ENCODE results near the gene MSTO1.
"Not testable (repeated sequence)": the region's sequence is repeated elsewhere in the genome, so short reads cannot be mapped to it uniquely, and the experiment has no call there.

- TF ChIP-seq BACH2 (CRISPR knock-in tag; IDR thresholded peaks at IDR 0.05; ENCODE audit: borderline replicate concordance); ZNF565 (CRISPR knock-in tag; conservative IDR thresholded peaks at IDR 0.05; ENCODE audit: low read depth): not testable (repeated sequence)
These were observed 14.0 kb upstream of the MSTO1 start for GRCh38 chr1:155595877-155596474.
